ENCODE results near the gene PPARD.

- TF ChIP-seq CTCF (IDR thresholded peaks at IDR 0.05; ENCODE audit: low read depth, low read length) (no peak), EZH2phosphoT487 (IDR thresholded peaks at IDR 0.05; ENCODE audit: low read depth) (no peak)
Observed at GRCh38 chr6:35357677-35358076, 15.3 kb downstream of the PPARD start.
